IPS-15b (cell line): Measurements from ENCODE around the gene DOCK3.
"Not testable (repeated sequence)": the region's sequence is repeated elsewhere in the genome, so short reads cannot be mapped to it uniquely, and the experiment has no call there.

Experiments used
- H3K27me3 ChIP-seq: one replicate; pipeline ENCODE4 v1.6.1; 2013; ENCODE audit warnings: low read length; ENCODE audit not compliant: control insufficient read depth, insufficient read depth
- H3K36me3 ChIP-seq: one replicate; pipeline ENCODE4 v1.6.1; 2013; ENCODE audit warnings: low read length; ENCODE audit not compliant: control insufficient read depth, insufficient read depth
- H3K4me1 ChIP-seq: one replicate; pipeline ENCODE4 v1.6.1; 2013; ENCODE audit warnings: mild to moderate bottlenecking, low read length; ENCODE audit not compliant: control insufficient read depth, insufficient read depth
- H3K4me3 ChIP-seq: one replicate; pipeline ENCODE4 v1.5.1; 2013; ENCODE audit warnings: low read depth, low read length
- H3K9ac ChIP-seq: one replicate; pipeline ENCODE4 v1.6.1; 2013; ENCODE audit warnings: low read depth, mild to moderate bottlenecking, low read length
- H3K9me3 ChIP-seq: one replicate; pipeline ENCODE4 v1.6.1; 2013; ENCODE audit warnings: mild to moderate bottlenecking, low read length; ENCODE audit not compliant: control insufficient read depth, insufficient read depth

The DOCK3 gene

DNA sequence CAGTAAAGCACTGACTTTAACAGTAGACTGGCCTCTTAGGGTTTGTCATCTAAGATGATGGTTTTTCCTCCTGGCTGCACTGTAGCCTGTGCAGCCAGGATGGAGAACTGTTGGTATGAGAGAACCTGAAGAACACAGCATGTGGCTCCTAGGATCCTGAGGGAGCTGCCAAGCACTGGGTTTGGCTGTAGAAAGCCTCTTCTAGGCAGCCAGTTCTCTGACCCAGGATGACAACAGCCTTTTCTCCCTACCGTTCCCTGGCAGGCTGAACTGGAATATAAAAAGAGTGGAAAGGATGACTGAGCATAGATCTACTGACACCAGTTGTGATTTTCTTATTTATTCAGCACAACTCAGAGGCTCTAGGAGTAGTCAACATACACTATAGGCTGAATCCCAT is 676.0 kb downstream of the DOCK3 start:
- Histone ChIP-seq H3K9ac (no peak overlapping the region), H3K9me3 (no peaks in the 10 kb centered on the region), H3K27me3 (no peaks in the 10 kb centered on the region), H3K4me1 (no peaks in the 10 kb centered on the region), H3K36me3 (no peaks in the 10 kb centered on the region), H3K4me3 (no peak overlapping the region)

GRCh38 chr3:51353131-51353530 is 678.4 kb downstream of the DOCK3 start:
- no peak overlapping the region for H3K9ac ChIP-seq
- no peaks in the 10 kb centered on the region for H3K9me3 ChIP-seq
- no peaks in the 10 kb centered on the region for H3K27me3 ChIP-seq
- H3K4me3 ChIP-seq: no peak overlapping the region
- no peaks in the 10 kb centered on the region for H3K4me1 ChIP-seq
- peaks cover 5% of the 10 kb centered on the region for H3K36me3 ChIP-seq

DNA sequence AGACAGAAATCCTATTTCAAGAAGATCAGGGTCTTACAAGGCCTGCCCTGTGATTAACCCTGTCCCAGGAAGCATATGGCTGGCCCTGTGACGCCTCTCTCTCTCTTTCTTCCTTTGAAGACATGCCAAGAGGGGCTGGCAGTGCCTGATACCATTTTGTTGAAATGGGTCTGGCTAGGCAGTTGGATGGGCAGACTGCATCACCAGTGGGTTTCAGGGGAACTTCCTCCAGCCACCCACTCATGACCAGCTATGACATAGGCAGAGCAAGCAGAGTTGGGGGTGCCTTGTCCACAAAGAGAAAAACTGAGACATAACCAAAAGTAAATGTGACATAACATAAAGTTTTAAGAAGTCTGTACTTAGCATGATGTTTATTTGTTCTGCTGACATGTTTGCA is 679.0 kb downstream of the DOCK3 start:
- Histone ChIP-seq H3K9ac (no peak overlapping the region), H3K27me3 (no peaks in the 10 kb centered on the region), H3K4me3 (no peak overlapping the region), H3K9me3 (no peaks in the 10 kb centered on the region), H3K36me3 (peaks cover 5% of the 10 kb centered on the region), H3K4me1 (no peaks in the 10 kb centered on the region)

DNA sequence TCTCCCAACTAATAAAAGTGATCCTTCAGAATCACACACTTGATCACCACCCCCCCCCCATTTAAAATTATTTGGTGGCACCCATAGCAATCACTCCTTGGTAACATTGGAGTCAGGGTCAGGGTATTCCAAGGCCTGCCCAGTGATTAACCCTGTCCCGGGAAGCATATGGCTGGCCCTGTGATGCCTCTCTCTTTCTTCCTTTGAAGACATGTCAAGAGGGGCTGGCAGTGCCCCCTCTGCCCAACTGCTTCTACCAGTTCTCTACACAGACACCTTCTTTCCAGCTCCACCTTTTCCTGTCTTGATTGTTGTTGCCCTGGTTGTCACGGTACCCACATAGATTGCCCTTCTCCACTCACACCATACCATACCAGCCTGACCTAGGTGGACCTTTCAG is 679.4 kb downstream of the DOCK3 start:
- peaks cover 5% of the 10 kb centered on the region for H3K36me3 ChIP-seq
- no peaks in the 10 kb centered on the region for H3K4me1 ChIP-seq
- H3K4me3 ChIP-seq: no peak overlapping the region
- no peak overlapping the region for H3K9ac ChIP-seq
- H3K9me3 ChIP-seq: no peaks in the 10 kb centered on the region
- no peaks in the 10 kb centered on the region for H3K27me3 ChIP-seq

DNA sequence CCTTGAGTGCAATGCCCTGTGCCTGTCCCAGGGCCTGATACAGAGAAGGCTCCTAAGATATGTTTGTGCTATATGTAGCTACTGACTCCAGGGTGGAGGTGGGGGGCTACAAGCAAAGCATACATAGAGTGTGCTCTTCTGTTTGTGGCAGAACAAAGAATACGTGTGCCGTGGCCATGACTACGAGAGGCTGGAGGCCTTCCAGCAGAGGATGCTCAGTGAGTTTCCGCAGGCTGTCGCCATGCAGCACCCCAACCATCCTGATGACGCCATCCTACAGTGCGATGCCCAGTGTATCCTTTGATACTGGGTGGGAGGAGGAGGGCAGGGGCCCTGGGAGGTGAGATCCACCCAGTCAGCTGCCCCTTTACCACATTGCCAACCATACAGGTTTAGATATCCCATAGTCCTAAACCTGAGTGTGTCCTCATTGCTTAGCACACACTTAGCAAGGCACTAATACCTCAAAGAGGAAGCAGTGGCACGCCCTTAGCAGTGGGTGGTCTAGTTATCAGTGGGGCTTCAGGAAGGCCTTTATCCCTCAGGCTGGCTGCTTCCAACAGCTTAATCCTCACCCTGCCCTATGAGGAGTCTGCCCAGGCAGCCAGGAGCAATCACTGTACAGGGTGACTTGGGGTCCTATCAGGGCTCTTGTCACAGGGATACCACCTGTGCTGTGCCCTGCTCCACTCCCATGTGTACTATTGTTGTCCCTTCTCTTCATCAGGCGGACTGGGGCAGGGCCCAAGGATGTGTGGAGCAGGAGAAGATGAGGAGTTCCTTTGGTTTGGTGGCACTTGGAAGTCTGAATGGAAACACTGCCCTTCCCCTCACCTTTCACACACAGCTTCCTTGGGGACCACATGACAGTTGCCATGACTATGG is 680.2 kb downstream of the DOCK3 start:
- Histone ChIP-seq H3K4me1 (no peaks in the 10 kb centered on the region), H3K4me3 (no peak overlapping the region), H3K9me3 (no peaks in the 10 kb centered on the region), H3K36me3 (peaks cover 5% of the 10 kb centered on the region), H3K27me3 (no peaks in the 10 kb centered on the region), H3K9ac (no peak overlapping the region)

GRCh38 chr3:51355891-51356578 is 681.3 kb downstream of the DOCK3 start:
- Histone ChIP-seq H3K36me3 (peaks cover 5% of the 10 kb centered on the region), H3K9ac (no peak overlapping the region), H3K4me3 (no peak overlapping the region), H3K4me1 (no peaks in the 10 kb centered on the region), H3K9me3 (no peaks in the 10 kb centered on the region), H3K27me3 (no peaks in the 10 kb centered on the region)

- H3K9me3 ChIP-seq: no peaks in the 10 kb centered on the region
- no peak overlapping the region for H3K4me3 ChIP-seq
- no peaks in the 10 kb centered on the region for H3K27me3 ChIP-seq
- peaks cover 6% of the 10 kb centered on the region for H3K36me3 ChIP-seq
- no peak overlapping the region for H3K9ac ChIP-seq
- no peaks in the 10 kb centered on the region for H3K4me1 ChIP-seq
Measured at GRCh38 chr3:51357856-51358255, 683.1 kb downstream of the DOCK3 start.

GRCh38 chr3:51358981-51359380 is 684.3 kb downstream of the DOCK3 start:
- H3K9ac ChIP-seq: no peak overlapping the region
- H3K36me3 ChIP-seq: peaks cover 9% of the 10 kb centered on the region
- H3K27me3 ChIP-seq: no peaks in the 10 kb centered on the region
- no peak overlapping the region for H3K4me3 ChIP-seq
- H3K4me1 ChIP-seq: no peaks in the 10 kb centered on the region
- H3K9me3 ChIP-seq: no peaks in the 10 kb centered on the region

DNA sequence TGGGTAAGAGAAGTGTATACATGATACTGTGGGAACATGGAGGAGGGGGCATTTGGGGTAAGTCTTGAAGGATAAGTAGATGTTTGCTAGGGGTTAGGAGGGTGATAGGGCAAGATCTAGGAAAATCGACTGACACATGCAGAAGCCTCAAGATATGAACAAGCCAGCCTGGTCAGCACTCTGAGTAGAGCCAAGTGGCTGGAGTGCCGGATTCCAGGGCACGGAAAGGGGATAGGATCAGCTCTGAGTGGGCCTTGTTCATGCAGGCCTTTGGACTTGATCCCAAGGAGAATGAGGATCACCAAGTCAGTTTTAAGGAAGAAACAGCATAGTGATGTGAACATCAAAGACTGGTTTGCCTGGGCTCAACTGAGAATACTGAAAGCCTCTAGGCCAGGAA is 686.1 kb downstream of the DOCK3 start:
- H3K9me3 ChIP-seq: no peaks in the 10 kb centered on the region
- no peaks in the 10 kb centered on the region for H3K27me3 ChIP-seq
- peaks cover 9% of the 10 kb centered on the region for H3K36me3 ChIP-seq
- no peak overlapping the region for H3K9ac ChIP-seq
- no peak overlapping the region for H3K4me3 ChIP-seq
- no peaks in the 10 kb centered on the region for H3K4me1 ChIP-seq

GRCh38 chr3:51361746-51362145 is 687.0 kb downstream of the DOCK3 start:
- Histone ChIP-seq H3K27me3 (no peaks in the 10 kb centered on the region), H3K9ac (no peak overlapping the region), H3K36me3 (peaks cover 9% of the 10 kb centered on the region), H3K9me3 (no peaks in the 10 kb centered on the region), H3K4me1 (no peaks in the 10 kb centered on the region), H3K4me3 (no peak overlapping the region)

- H3K4me1 ChIP-seq: no peaks in the 10 kb centered on the region
- no peak overlapping the region for H3K9ac ChIP-seq
- H3K9me3 ChIP-seq: no peaks in the 10 kb centered on the region
- no peaks in the 10 kb centered on the region for H3K27me3 ChIP-seq
- no peak overlapping the region for H3K4me3 ChIP-seq
- H3K36me3 ChIP-seq: peaks cover 4% of the 10 kb centered on the region
Measured at GRCh38 chr3:51362476-51362875, 687.7 kb downstream of the DOCK3 start.

DNA sequence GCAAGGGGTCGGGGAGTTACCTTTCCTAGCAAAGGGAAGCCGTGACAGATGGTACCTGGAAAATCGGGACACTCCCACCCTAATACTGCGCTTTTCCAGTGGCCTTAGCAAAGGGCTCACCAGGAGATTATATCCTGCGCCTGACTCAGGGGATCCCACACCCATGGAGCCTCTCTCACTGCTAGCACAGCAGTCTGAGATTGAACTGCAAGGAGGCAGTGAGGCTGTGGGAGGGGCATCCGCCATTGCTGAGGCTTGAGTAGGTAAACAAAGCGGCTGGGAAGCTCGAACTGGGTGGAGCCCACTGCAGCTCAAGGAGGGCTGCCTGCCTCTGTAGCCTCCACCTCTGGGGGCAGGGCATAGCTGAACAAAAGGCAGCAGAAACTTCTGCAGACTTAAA is 693.5 kb downstream of the DOCK3 start:
- H3K9me3 ChIP-seq, H3K27me3 ChIP-seq, H3K9ac ChIP-seq, H3K4me1 ChIP-seq, H3K4me3 ChIP-seq, H3K36me3 ChIP-seq: not testable (repeated sequence)
